Measurements from ENCODE around the gene TOPBP1.
"Not testable (repeated sequence)": the region's sequence is repeated elsewhere in the genome, so short reads cannot be mapped to it uniquely, and the experiment has no call there.

Gene TOPBP1

DNA sequence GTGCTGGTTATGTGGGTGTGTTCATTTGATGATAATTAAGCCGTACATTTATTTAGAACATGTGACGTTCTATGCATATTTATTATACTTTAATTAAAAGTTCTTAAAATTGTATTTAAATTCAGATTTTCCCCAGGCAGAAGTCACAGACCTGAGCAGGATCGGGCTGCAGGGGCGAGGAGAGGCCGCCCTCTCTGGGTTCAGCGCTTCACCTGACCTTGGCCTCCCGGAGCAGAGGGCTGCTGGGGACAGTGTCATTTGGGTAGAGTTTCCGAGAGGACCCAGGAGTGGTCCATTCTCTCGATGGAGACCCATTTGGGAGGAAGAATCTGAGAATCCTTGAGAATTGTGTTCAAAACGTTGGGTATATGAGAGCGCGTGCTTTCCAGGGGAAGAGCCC lies 12.0 kb upstream of the TOPBP1 start:
- DNase-seq: no peak

DNA sequence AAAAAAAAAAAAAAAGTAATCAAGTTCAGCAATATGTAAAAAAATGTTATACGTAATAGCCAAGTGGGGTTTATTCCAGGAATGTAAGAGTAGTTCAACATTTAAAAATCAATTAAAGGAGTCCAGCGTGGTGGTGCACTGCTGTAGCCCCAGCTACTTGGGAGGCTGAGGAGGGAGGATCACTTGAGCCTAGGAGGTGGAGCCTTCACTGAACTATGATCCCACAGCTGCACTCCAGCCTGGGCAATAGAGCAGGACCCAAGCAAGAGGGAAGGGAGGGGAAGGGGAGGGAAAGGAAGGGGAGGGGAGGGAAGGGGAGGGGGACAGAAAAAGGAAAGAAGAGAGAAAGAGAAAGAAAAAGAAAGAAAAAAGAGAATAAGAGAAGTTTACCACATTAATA lies 10.7 kb upstream of the TOPBP1 start:
- no peak for DNase-seq

DNA sequence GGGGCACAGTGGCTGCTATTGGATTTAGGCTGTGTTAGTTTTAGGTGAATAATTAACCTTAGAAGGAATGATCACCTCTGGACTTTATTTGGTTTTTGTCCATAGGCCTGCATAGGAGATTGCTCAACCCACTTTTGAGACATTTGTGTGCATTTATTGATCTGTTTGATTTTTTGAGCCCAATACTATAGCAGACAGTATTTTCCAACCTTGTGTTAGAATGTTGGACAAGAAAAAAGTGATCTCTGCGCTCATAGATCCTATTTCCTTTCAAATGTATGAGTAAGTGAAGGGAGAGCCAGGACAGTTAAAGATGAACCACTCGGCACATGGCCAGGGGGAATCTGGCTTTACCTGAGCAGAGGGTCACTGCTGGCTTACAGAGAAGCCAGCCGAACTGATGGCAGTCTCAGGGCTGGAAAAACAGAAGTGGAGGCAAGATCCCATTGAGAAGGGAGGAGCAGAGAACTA lies 8.8 kb upstream of the TOPBP1 start:
- DNase-seq: no peak

DNA sequence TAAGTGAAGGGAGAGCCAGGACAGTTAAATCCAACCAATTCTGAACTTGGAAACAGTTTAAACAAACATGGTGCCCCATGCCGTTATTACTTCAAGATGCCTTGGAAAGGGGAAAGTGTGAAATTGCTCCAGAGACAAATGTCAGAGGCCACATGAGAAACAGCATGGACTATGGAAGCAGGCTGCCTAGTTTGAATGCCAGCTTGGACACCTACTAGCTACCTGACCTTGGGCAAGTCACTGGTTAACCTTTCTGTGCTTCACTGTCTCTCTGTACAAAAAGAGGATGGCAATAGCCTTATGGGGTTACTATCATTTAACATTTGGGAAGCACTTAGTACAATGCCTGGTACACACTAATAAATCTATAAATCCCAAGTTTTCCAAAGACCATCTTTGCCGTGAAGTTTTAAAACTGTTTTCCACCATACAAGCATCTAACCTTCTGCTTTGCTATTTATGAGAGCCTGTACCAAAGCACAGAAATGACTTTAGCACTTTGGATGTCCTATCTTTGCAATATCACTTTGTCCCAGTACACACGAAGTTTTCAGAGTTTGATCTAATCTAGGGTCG lies 8.3 kb upstream of the TOPBP1 start:
- no peak for DNase-seq

DNA sequence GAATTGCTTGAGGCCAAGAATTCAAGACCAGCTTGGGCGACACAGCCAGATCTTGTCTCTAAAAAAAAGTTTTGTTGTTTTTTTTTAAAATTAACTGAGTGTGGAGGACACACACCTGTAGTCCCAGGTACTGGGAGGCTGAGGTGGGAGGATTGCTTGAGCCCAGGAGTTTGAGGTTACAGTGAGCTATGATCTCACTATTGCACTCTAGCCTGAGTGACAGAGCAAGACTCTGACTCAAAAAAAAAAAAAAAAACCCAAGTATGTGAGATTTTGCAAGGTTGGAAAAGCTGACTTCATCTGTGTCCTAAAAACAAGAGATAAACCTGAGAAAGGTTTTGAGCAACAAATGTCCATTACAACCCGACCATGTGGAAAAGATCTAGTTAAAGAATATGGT lies 5.4 kb upstream of the TOPBP1 start:
- DNase-seq: no peak

DNA sequence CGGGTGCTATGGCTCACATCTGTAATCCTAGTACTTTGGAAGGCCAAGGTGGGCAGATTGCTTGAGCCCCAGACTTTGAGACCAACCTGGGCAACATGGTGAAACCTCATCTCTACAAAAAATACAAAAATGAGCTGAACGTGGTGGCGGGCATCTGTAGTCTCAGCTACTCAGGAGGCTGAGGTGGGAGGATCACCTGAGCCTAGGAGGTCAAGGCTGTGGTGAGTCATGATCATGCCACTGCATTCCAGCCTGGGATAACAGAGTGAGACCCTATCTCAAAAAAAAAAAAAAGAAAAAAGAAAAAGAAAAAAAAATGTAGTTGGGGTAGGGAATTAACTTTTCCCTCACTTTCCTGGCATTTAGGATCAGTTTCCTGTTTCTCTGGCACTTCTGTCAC lies 3.4 kb upstream of the TOPBP1 start:
- not testable (repeated sequence) for DNase-seq

DNA sequence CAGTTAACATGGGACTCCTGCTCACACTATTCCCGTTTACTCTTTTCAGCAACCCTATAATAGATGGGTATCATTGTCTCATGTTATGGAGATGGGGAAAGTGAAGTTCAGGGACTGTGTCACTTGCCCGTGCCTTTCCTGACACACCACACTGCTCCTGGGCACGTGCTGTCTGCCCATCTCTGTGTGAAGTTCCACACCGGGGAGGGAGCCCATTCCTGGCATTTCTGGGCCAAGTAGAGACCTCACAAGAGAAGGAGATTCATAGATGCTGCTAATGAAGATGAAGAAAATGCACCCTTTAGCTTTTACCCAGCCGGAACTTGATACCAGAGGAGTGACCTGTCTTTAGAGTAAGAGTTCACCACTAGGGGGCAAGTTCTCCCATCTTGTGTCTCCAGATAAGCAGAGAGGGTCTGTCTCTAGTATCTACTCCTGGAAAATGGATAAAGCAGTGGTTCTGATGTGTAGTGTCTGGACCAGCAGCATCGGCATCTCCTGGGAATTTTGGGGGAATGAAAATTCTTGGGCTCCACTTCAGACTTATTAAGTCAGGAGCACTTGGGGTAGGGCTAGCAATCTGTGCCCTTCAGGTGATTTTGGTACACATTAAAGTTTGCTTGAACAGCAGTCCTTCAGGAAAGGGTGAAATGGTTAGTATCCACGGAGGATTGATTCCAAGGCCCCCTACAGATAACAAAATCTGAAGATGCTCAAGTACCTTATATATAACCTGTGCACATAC lies 2.0 kb upstream of the TOPBP1 start:
- DNase-seq: peak in 3 of 6 experiments; percentile 30 to 49 (median 46)

DNA sequence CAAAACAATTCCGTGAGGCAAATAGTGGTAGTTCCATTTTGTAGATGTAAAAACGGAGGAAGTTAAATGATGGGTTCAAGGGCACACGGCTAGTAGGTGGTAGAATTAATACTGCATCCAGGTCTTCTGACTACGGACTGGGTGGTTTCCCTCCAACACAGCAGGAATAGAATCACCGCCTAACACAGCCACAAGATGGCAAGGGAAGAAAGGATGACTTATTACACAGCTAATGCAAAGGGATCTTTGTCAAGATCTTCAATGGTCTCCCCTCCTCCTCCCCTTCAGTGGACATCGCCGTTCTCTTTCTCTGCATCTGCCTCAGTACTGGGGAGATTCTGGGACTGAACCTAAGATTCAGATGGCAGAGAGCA lies 524 bp upstream of the TOPBP1 start:
- peak in 2 of 6 experiments; percentile 28 to 36 for DNase-seq

DNA sequence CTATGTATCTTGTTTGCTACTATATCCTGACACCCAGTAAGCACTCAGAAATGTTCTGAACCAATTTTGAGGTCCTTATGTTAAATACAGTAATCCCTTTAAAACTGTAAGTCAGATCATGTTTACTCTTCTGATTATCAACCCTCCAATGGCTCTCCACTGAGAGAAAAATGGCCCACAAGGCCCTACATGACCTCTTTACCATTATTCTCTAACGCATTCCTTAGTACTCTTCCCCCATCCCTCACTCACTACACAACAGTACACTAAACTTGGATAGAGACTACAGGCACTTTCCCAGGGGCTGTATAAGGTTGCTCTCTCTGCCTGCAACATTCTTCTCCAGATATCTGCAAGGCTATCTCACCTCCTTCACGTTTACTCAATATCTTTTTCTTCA lies 1.9 kb downstream of the TOPBP1 start:
- no peak for DNase-seq

DNA sequence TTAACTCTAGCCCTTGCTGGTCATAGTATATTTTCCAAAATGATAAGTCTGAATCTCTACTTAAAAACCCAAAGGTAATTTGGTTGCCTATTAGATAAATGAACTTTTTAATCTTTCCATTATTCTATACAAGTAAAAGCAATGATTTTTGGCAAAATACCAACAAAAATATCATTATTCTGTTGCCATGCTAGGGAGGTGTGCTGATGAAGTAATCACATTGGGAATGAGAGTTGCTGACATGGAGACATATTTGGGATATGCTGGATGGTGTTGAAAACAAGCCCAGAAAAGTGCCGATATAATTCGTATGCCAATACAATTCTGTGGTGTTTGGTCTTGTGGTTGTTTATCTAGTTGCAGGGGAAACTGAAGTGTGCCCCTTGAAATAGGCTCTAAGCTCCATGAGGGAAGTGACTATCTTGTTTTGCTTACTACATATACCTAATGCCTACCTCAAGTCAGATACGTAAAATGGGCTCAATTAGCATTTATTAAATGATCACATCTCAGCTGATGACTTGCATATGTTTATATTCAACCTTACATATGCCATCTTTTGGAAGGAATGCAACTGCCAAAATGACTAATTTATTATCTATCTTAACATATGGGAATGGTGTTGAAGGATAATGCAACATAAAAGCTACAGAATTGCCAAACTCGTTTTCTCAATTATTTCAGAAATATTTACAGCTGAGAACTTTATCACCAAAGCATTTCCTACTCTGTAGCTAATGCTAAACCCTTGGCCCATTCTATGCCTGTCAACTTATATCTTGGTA lies 5.8 kb downstream of the TOPBP1 start:
- DNase-seq: no peak

DNA sequence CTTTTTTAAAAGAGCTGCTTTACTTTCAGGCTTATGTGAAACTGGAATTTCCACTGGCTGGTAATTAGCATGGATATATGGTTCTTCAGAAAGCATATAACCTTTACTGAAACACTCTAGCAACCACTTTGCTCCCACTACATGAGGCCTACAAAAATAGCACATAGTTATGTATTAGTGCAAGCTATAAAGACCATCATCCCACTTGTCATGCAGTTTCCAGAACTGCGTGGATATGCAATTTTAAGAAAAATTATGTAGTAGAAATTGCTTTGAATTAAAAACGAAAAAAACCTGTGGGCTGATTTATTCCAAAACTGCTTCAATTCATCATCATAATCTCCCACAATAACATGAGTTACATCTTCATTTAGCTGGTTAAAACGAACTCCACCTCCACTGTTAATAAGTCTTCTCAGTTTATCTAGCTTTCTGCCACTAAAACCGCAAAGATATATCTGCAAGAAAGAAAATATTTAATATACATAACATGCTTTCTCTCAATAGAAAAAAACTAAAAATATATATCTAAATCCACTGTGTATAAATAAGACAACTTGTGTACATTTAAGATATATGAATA lies 12.2 kb downstream of the TOPBP1 start:
- DNase-seq: no peak

DNA sequence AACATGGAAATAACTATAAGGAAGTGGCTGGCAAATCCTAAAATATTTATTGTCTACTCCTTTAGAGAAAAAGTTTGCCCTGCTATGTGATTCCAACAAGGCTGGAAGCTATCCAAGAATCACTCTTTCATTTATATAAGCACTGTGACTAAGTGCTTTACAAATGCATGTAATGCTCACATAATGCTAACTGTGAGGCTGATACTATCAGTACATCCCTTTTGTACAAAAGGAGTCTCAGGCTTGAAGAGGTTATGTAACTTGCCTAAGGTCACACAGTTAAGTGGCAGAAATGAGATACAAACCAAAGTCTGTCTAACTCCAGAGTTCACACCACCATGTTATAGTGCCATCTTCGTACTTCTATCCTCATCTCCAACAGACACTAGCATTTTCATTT lies 17.0 kb downstream of the TOPBP1 start:
- no peak for DNase-seq

DNA sequence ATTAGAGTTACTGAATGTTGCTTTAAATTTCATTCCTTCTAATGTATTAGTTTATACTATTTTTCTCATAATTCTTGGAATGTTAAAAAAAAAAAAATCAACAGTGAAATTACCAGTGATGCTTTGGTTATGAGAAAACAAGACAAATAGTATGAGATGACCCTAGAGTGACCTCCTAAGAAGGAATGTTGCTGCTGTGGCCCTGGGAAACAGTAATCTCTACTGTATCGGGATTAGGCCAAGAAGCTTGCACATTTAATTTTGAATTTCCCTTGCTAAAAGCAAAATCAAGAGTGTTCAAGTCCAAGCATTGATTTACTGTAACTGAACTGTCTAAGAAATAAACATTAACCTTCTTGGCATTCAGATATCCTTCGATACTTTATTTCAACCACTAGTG lies 18.1 kb downstream of the TOPBP1 start:
- DNase-seq: no peak

DNA sequence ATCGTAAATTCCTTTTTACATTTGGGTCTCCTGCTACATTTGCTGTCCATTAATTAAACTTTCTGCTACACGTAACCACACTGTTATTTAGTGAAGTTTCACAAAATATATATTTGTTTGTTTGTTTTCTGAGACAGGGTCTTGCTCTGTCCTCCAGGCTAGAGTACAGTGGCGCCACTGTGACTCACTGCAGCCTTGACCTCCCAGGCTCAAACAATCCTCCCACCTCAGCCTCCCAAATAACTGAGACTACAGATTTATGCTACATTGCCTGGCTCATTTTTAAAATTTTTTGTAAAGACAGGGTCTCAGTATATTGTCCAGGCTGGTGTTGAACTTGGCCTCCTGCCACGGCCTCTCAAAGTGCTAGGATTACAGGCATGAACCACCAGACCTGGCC lies 20.5 kb downstream of the TOPBP1 start:
- DNase-seq: no peak

DNA sequence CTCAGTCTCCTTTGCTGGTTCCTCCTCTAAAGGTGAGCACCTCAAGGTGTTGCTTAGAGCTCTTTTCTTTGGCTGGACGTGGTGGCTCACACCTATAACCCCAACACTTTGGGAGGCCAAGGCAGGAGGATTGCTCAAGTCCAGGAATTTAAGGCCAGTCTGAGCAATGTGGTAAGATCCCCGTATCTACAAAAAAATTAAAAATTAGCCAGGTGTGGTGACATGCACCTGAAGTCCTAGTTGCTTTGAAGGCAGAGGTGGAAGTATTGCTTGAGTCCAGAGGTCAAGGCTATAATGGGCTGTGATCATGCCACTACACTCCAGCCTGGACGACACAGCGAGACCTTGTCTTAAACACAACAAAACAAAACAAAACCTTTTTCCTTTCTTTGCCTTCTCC lies 28.3 kb downstream of the TOPBP1 start:
- no peak for DNase-seq

DNA sequence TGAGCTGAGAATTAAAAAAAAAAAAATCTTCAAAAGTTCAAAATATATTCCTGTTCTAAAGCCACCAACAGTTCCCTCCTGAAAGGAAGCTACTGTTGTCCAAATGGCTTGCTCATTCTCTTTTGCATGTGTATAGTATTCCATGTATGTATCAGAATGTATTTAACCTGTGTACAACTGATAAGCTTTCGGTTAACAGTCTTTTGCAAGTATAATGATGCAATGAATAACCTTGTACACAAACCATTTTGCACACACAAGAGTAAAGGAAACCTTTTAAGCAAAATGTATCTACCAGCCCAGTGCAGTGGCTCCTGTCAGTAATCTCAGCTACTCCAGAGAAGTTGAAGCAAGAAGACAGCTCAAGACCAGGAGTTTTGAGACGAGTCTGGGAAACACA lies 32.6 kb downstream of the TOPBP1 start:
- DNase-seq: no peak

DNA sequence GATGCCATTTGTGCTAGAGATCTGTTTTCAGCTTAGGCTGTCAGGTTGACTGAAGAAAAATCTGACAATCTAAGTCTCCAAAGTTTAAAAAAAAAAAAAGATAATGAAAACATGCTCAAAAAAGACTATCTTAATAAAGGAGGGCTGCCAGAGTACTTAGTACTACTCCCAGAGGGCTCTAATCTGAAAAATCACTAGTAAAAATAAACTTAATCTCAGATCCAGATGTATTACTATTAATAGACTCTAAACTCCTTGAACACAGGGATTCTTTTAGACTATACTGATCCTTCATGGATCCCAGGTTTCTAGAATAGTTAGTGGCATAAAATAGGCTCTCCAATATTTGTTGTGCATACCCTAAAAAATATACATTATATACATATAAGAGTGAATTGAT lies 34.0 kb downstream of the TOPBP1 start:
- no peak for DNase-seq

DNA sequence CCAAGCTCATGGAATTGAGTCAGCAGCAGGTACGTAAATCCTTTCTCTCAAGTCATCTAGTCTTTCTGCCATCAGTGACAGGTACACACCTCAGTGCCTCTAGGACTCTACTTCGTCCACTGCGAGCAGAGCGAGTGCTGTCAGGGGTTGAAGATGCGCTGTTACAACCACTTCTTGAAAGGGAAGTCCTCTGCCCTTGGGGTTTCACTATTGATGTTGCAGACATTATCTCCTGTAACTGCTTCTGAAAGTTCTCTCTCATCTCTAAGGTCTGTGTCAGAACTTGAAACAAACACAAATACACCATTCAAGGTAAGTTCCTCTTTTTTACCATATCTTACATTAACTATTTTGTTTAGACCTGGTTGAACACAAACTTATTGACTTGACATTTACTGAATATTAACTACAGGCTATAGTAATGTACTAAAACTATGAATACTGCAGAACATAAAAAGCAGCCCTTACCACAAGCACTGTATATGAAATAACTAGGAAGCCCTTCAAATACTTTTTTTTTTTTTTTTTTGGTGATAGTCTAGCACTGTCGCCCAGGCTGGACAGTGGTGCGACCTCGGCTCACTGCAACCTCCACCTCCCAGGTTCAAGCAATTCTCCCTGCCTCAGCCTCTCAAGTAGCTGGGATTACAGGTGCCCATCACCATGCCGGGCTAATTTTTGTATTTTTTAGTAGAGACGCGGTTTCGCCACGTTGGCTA lies 41.5 kb downstream of the TOPBP1 start:
- no peak for DNase-seq

DNA sequence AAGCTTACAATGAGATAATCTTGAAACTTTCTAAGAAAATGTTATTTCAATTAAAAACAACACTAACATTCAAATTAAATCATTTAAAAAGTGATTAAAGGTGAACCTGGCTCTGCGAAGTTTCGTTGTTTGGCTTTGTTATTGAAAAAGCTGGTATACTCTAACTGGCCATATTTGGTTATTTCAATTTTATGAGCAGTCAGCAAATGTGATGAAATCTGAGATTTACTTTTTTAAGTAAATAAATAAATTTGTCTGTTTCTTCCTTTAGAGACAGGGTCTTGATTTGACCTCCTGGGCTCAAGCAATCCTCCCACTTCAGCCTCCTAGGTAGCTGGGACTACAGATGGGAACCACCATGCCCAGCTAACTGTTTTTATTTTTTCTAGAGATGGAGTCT lies 50.2 kb downstream of the TOPBP1 start:
- DNase-seq: no peak

DNA sequence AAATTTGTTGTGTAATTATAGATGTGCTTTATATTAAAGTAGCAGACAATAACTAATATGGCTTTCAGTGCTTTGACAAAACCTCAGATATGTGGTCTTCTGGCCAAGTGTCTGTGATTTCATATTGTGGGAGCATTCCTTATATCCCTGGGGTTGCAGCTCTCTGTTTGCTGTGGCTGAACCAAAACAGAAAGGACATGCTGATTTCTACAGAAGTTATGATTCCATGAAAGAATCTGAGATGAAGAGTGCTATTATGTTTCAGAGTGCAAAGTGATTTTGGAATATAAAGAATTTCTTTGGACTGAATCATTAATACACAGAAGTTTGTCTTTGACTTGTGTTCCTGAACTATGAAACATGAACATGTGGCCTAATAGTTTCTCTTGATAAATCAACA lies 51.7 kb downstream of the TOPBP1 start:
- no peak for DNase-seq

DNA sequence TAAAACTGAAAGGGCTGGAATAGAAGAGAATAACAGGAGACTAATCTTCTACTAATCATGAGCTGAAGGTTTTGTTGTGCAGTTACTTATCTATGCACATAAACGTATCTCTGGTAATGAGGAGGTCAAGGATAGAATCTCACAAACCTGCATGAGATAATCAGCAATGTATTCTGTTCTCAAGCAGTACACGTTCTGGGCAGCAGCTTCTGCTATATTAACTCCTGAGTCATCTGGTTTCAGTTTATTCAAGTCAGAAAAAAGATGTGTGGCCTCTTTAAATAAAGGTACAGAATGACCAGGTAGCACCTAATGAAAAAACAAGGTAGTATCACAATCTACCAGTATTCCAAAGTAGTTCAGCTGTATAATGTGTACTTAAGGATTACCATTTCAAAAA lies 53.4 kb downstream of the TOPBP1 start:
- DNase-seq: no peak

DNA sequence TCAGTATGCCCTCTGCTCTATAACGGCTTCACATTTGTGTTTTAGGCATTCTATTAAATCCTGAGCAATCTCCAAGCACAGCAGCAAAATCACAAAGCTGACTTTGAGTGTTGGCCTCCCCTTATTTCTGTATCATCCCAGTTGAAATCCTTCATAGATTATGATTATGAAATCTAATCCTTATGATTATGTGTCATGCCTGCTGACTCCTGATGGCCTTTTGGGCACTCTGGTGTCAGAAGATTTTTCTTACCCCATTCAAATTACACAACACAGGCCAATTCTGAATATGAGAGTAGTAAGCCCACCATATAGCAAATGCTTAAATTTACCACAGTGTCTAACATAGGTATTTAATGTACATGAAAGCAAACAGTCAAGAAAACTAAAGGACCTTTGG lies 53.9 kb downstream of the TOPBP1 start:
- no peak for DNase-seq

DNA sequence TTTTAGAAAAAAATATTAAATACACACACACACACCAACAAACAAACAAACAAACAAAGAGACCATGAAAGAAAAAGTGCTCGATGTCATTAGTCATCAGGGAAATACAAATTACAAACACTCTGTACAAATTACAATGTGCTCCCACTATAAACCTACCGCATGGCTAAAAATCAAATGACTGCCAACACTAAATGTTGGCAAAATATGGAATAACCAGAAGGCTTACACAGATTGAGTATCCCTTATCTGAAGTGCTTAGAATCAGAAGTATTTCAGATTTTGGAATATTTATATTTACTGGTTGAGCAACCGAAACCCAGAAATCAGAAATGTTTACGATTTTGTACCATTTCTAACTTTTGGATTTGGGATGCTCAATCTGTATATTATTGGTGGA lies 54.8 kb downstream of the TOPBP1 start:
- DNase-seq: no peak

All from stimulated activated naive CD4-positive, alpha-beta T cell (primary cell).